ENCODE data around the gene BPIFA1. TPM values are rescaled to one million over a fixed set of nuclear protein-coding genes. Genes with fewer than 3 reads are reported as not detected.
A peak's percentile ranks its signal among the peaks of the same experiment; 100 is the strongest.

Gene BPIFA1
- total and polyA plus RNA-seq, 9 of the 15 experiments (the other 6 are each of a cell fraction or from before 2014, with no cell fraction given) = not detected

- ChIA-PET POLR2A (interaction anchor here (0.5 kb wide), 1 partner anchor 1121 kb away, joined by 5 read pairs; no protein-coding TSS in a partner anchor), CTCF (ENCODE audit: low intra/inter-chr PET ratio) (no interaction called here)
- Histone ChIP-seq H3K9ac (ENCODE audit: insufficient read depth in 1 of 2, low read depth in 2 of 2, low read length in 2 of 2) (no peak overlapping the region), H3K4me1 (replicated peaks in 1 of 2; ENCODE audit: control insufficient read depth in 2 of 2, insufficient read depth in 2 of 2, low read length in 2 of 2) (no peaks in the 10 kb centered on the region), H3K27ac (ENCODE audit: extremely low read depth, low read depth, low read length) (no peak overlapping the region), H3K79me2 (ENCODE audit: control insufficient read depth, insufficient read depth, low read length) (no peaks in the 10 kb centered on the region), H3K4me2 (ENCODE audit: insufficient read depth, low read length) (no peak overlapping the region), H3K36me3 (ENCODE audit: control insufficient read depth, insufficient read depth, low read length) (no peaks in the 10 kb centered on the region), H3K9me3 (replicated peaks; ENCODE audit: control insufficient read depth, insufficient read depth, low read depth, low read length) (no peaks in the 10 kb centered on the region), H3K9me1 (ENCODE audit: control insufficient read depth, insufficient read depth, low read length) (no peaks in the 10 kb centered on the region), H2AFZ (ENCODE audit: low read depth, low read length) (no peak overlapping the region), H4K20me1 (replicated peaks; ENCODE audit: control insufficient read depth, insufficient read depth, low read length) (no peaks in the 10 kb centered on the region; the same call in 1 of the 2 replicates), H3K4me3 (no peak overlapping the region), H3K27me3 (ENCODE audit: control insufficient read depth in 2 of 2, insufficient read depth in 2 of 2, low read length in 2 of 2) (peaks cover 0 to 9% of the 10 kb centered on the region in 2 experiments; a peak in 3 of 5 replicates)
- TF ChIP-seq MCM3 (IDR thresholded peaks at IDR 0.05) (0 out of 2 replicates have a peak, but pooled peaks have one; percentile 7), ZNF224 (CRISPR knock-in tag; IDR thresholded peaks at IDR 0.05) (no peak)
- BruUV-seq (replicated peaks) = no TSS peak
- in situ Hi-C loops (cut with MboI) (no loop called here), intact Hi-C loops (cut with micrococcal nuclease) (no loop called here)
- WGBS (ENCODE audit: insufficient coverage, low coverage, missing lambda C conversion rate) = 0% methylated on average over 7 of the region's 7 CpGs
- ATAC-seq (no peak), FAIRE-seq (no peak), DNase-seq (ENCODE audit: extremely low read depth in 1 of 4, low spot score in 3 of 4) (no peak)
These were observed 6.7 kb downstream of the BPIFA1 start for GRCh38 chr20:33242319-33243100.

GRCh38 chr20:33246077-33246476 lies 10.3 kb downstream of the BPIFA1 start:
- FAIRE-seq = no peak
- Histone ChIP-seq H3K4me2 (ENCODE audit: insufficient read depth, low read length) (no peak overlapping the region), H3K27me3 (ENCODE audit: control insufficient read depth in 2 of 2, insufficient read depth in 2 of 2, low read length in 2 of 2) (peaks cover 0 to 9% of the 10 kb centered on the region in 2 experiments; a peak in 3 of 5 replicates), H2AFZ (ENCODE audit: low read depth, low read length) (no peak overlapping the region), H3K9me3 (replicated peaks; ENCODE audit: control insufficient read depth, insufficient read depth, low read depth, low read length) (no peaks in the 10 kb centered on the region), H3K4me3 (no peak overlapping the region), H3K79me2 (ENCODE audit: control insufficient read depth, insufficient read depth, low read length) (no peaks in the 10 kb centered on the region), H3K9me1 (ENCODE audit: control insufficient read depth, insufficient read depth, low read length) (no peaks in the 10 kb centered on the region), H3K36me3 (ENCODE audit: control insufficient read depth, insufficient read depth, low read length) (no peaks in the 10 kb centered on the region), H3K4me1 (replicated peaks in 1 of 2; ENCODE audit: control insufficient read depth in 2 of 2, insufficient read depth in 2 of 2, low read length in 2 of 2) (no peaks in the 10 kb centered on the region), H3K27ac (ENCODE audit: extremely low read depth, low read depth, low read length) (no peak overlapping the region), H3K9ac (ENCODE audit: insufficient read depth in 1 of 2, low read depth in 2 of 2, low read length in 2 of 2) (no peak overlapping the region), H4K20me1 (replicated peaks; ENCODE audit: control insufficient read depth, insufficient read depth, low read length) (no peaks in the 10 kb centered on the region; the same call in 1 of the 2 replicates)
- ATAC-seq = no peak
- WGBS (ENCODE audit: insufficient coverage, low coverage, missing lambda C conversion rate) = 22% methylated on average over 3 of the region's 3 CpGs
- POLR2A ChIA-PET = interaction anchor here (0.6 to 1.2 kb wide), 3 partner anchors 9 to 344 kb away, joined by 3 to 5 read pairs (median 3); no protein-coding TSS in a partner anchor
- in situ Hi-C loops (cut with MboI) = no loop called here
- CTCF ChIA-PET (ENCODE audit: low intra/inter-chr PET ratio) = no interaction called here
- intact Hi-C loops (cut with micrococcal nuclease) = no loop called here
- no TSS peak for BruUV-seq (replicated peaks)
- DNase-seq (ENCODE audit: extremely low read depth in 1 of 4, low spot score in 3 of 4) = no peak
- no peak for TF ChIP-seq RAD51 (IDR thresholded peaks at IDR 0.05; ENCODE audit: borderline replicate concordance, low read depth)
- TF ChIP-seq NBN (IDR thresholded peaks at IDR 0.05; ENCODE audit: low read depth) = no peak
- TF ChIP-seq E2F4 (CRISPR knock-in tag; IDR thresholded peaks at IDR 0.05; ENCODE audit: low read depth) = no peak
- TF ChIP-seq MCM5 (IDR thresholded peaks at IDR 0.05; ENCODE audit: low read depth) = no peak
- no peak for TF ChIP-seq ZBTB33 (CRISPR knock-in tag; IDR thresholded peaks at IDR 0.05)
- no peak for TF ChIP-seq HSF4 (CRISPR knock-in tag; IDR thresholded peaks at IDR 0.05; ENCODE audit: borderline replicate concordance)
- no peak for TF ChIP-seq PHB2 (IDR thresholded peaks at IDR 0.05; ENCODE audit: low read depth)
- no peak for TF ChIP-seq ATF2 (CRISPR knock-in tag; IDR thresholded peaks at IDR 0.05)
- TF ChIP-seq BRCA1 (IDR thresholded peaks at IDR 0.05) = no peak
- TF ChIP-seq BRCA1 (CRISPR knock-in tag; IDR thresholded peaks at IDR 0.05) = no peak

Data from K562 (cell line).